ENCODE measurements around the gene LASP1. TPM values are rescaled to one million over a fixed set of nuclear protein-coding genes. Genes with fewer than 3 reads are reported as not detected.

The LASP1 gene
- total and polyA plus RNA-seq, 2 of the 8 experiments (the other 6 are each of a cell fraction or from before 2014, with no cell fraction given), result 114 to 180 TPM

DNA sequence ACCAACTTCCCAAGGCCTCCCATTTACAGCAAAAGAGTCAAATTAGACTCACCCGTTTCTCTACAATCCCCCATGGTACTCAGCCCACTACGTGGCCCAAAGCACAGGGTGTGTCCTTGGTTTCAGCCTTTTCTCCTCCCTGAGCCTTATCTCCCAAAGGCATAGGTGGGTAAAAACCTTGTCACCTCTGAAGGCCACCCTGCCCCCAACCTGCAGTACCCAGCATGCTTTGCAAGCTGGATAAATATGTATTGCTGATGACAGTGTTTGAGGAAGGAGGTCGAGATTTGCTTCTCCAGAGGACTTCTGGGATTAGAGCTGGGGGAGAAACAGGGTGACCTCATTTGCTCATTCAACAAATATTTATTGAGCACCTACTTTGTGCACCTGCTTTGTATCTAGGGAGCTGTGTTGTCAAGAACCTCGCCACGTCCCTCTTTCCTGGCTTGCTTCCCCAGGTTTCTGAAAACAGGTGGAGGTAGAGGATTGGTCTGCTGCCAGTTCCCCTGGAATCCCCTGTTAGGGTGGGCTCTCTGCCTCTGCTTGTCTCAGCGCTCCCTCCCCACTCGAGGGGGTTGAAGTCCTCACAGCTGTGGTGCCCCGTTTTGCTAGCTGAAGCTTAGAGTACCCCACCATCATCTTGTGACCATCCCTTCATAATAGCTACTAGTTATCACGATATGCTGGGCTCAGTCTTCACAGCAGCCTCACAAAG, 3.0 kb downstream of the LASP1 start (continued):
- TF ChIP-seq, protein P1, sequence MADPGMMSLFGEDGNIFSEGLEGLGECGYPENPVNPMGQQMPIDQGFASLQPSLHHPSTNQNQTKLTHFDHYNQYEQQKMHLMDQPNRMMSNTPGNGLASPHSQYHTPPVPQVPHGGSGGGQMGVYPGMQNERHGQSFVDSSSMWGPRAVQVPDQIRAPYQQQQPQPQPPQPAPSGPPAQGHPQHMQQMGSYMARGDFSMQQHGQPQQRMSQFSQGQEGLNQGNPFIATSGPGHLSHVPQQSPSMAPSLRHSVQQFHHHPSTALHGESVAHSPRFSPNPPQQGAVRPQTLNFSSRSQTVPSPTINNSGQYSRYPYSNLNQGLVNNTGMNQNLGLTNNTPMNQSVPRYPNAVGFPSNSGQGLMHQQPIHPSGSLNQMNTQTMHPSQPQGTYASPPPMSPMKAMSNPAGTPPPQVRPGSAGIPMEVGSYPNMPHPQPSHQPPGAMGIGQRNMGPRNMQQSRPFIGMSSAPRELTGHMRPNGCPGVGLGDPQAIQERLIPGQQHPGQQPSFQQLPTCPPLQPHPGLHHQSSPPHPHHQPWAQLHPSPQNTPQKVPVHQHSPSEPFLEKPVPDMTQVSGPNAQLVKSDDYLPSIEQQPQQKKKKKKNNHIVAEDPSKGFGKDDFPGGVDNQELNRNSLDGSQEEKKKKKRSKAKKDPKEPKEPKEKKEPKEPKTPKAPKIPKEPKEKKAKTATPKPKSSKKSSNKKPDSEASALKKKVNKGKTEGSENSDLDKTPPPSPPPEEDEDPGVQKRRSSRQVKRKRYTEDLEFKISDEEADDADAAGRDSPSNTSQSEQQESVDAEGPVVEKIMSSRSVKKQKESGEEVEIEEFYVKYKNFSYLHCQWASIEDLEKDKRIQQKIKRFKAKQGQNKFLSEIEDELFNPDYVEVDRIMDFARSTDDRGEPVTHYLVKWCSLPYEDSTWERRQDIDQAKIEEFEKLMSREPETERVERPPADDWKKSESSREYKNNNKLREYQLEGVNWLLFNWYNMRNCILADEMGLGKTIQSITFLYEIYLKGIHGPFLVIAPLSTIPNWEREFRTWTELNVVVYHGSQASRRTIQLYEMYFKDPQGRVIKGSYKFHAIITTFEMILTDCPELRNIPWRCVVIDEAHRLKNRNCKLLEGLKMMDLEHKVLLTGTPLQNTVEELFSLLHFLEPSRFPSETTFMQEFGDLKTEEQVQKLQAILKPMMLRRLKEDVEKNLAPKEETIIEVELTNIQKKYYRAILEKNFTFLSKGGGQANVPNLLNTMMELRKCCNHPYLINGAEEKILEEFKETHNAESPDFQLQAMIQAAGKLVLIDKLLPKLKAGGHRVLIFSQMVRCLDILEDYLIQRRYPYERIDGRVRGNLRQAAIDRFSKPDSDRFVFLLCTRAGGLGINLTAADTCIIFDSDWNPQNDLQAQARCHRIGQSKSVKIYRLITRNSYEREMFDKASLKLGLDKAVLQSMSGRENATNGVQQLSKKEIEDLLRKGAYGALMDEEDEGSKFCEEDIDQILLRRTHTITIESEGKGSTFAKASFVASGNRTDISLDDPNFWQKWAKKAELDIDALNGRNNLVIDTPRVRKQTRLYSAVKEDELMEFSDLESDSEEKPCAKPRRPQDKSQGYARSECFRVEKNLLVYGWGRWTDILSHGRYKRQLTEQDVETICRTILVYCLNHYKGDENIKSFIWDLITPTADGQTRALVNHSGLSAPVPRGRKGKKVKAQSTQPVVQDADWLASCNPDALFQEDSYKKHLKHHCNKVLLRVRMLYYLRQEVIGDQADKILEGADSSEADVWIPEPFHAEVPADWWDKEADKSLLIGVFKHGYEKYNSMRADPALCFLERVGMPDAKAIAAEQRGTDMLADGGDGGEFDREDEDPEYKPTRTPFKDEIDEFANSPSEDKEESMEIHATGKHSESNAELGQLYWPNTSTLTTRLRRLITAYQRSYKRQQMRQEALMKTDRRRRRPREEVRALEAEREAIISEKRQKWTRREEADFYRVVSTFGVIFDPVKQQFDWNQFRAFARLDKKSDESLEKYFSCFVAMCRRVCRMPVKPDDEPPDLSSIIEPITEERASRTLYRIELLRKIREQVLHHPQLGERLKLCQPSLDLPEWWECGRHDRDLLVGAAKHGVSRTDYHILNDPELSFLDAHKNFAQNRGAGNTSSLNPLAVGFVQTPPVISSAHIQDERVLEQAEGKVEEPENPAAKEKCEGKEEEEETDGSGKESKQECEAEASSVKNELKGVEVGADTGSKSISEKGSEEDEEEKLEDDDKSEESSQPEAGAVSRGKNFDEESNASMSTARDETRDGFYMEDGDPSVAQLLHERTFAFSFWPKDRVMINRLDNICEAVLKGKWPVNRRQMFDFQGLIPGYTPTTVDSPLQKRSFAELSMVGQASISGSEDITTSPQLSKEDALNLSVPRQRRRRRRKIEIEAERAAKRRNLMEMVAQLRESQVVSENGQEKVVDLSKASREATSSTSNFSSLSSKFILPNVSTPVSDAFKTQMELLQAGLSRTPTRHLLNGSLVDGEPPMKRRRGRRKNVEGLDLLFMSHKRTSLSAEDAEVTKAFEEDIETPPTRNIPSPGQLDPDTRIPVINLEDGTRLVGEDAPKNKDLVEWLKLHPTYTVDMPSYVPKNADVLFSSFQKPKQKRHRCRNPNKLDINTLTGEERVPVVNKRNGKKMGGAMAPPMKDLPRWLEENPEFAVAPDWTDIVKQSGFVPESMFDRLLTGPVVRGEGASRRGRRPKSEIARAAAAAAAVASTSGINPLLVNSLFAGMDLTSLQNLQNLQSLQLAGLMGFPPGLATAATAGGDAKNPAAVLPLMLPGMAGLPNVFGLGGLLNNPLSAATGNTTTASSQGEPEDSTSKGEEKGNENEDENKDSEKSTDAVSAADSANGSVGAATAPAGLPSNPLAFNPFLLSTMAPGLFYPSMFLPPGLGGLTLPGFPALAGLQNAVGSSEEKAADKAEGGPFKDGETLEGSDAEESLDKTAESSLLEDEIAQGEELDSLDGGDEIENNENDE (IDR thresholded peaks at IDR 0.05; ENCODE audit: insufficient replicate concordance, low read length), result no peak
- TF ChIP-seq HDAC6 (IDR thresholded peaks at IDR 0.05; ENCODE audit: low read depth, low read length) (no peak), EZH2 (IDR thresholded peaks at IDR 0.05; ENCODE audit: low read depth, low read length, severe bottlenecking) (no peak), TAF7 (optimal IDR thresholded peaks at IDR 0.05; ENCODE audit: borderline replicate concordance, low read depth, low read length) (no peak), KDM4A (IDR thresholded peaks at IDR 0.05; ENCODE audit: low read depth, low read length, severe bottlenecking) (no peak)
- TF ChIP-seq, protein P2, sequence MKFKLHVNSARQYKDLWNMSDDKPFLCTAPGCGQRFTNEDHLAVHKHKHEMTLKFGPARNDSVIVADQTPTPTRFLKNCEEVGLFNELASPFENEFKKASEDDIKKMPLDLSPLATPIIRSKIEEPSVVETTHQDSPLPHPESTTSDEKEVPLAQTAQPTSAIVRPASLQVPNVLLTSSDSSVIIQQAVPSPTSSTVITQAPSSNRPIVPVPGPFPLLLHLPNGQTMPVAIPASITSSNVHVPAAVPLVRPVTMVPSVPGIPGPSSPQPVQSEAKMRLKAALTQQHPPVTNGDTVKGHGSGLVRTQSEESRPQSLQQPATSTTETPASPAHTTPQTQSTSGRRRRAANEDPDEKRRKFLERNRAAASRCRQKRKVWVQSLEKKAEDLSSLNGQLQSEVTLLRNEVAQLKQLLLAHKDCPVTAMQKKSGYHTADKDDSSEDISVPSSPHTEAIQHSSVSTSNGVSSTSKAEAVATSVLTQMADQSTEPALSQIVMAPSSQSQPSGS (IDR thresholded peaks at IDR 0.05; ENCODE audit: low read length), result no peak
- TF ChIP-seq, protein P3, sequence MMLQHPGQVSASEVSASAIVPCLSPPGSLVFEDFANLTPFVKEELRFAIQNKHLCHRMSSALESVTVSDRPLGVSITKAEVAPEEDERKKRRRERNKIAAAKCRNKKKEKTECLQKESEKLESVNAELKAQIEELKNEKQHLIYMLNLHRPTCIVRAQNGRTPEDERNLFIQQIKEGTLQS (IDR thresholded peaks at IDR 0.05; ENCODE audit: insufficient read depth, low read depth, low read length), result no peak

Measured in H1 (cell line).